Measurements from ENCODE around the gene DUT.

DNA sequence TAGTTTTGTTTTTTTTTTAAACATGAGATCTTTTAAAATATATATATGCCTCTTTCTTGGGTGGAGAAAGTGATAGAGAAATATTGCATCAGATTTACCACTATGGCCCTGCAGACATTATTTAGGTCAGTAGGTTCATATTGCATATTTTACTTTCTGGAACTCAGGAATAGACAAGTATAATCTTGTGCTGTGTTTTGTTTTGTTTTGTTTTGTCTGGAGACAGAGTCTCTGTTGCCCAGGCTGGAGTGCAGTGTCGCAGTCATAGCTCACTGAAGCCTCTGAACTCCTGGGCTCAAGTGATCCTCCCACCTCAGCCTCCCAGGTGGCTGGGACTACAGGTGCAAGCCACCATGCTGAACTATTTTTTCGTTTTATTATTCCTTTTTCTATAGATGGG is 21.5 kb upstream of the DUT start:
- TF ChIP-seq, protein P1, sequence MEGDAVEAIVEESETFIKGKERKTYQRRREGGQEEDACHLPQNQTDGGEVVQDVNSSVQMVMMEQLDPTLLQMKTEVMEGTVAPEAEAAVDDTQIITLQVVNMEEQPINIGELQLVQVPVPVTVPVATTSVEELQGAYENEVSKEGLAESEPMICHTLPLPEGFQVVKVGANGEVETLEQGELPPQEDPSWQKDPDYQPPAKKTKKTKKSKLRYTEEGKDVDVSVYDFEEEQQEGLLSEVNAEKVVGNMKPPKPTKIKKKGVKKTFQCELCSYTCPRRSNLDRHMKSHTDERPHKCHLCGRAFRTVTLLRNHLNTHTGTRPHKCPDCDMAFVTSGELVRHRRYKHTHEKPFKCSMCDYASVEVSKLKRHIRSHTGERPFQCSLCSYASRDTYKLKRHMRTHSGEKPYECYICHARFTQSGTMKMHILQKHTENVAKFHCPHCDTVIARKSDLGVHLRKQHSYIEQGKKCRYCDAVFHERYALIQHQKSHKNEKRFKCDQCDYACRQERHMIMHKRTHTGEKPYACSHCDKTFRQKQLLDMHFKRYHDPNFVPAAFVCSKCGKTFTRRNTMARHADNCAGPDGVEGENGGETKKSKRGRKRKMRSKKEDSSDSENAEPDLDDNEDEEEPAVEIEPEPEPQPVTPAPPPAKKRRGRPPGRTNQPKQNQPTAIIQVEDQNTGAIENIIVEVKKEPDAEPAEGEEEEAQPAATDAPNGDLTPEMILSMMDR (IDR thresholded peaks at IDR 0.05) = no peak
- TF ChIP-seq POLR2A (IDR thresholded peaks at IDR 0.05) = no peak
